SK-N-SH (cell line): ENCODE results near the gene C1orf174. TPM values are rescaled to one million over a fixed set of nuclear protein-coding genes. Genes with fewer than 3 reads are reported as not detected.

Experiments used
- CTCF ChIA-PET: fragments of 300-600, 350-600 bp; formaldehyde crosslinking; extraction: SDS; loops from one replicate; lab custom pipeline; 2021; lab: Yijun Ruan, JAX
- POLR2A ChIA-PET: fragments of 350-600 bp; sonication (Branson Sonifier 250); formaldehyde crosslinking; extraction: SDS; loops from one replicate; lab custom pipeline; 2020; ENCODE audit warnings: antibody characterized with exemption, inconsistent platforms; lab: Yijun Ruan, JAX
- DNase-seq: peaks from one replicate; pipeline ENCODE4 v3.0.0; 2012
- H2AFZ ChIP-seq: fragments of 200-600 bp; sonication (generic); 2 replicates; pipeline ENCODE4 v1.8.1; 2016; ENCODE audit warnings: antibody characterized with exemption, mild to moderate bottlenecking, low read depth
- H3F3A ChIP-seq: fragments of 200-600 bp; sonication (generic); replicated peaks from 2 replicates; pipeline ENCODE3; 2016; ENCODE audit warnings: antibody characterized with exemption, mild to moderate bottlenecking; ENCODE audit not compliant: insufficient read depth
- H3K27ac ChIP-seq, 2 experiments: fragments of 200-500 bp in 1 of 2; fragments of 200-600 bp in 1 of 2; sonication (Bioruptor generic) in 1 of 2; sonication (generic), shearing (Covaris generic) in 1 of 2; 2 replicates each; pipeline versions ENCODE4 v1.5.1 to v1.6.1; 2014 to 2016; ENCODE audit warnings: low read depth in 2 of 2, inconsistent platforms in 1 of 2, low read length in 1 of 2, mild to moderate bottlenecking in 1 of 2, mixed read lengths in 1 of 2
- H3K27me3 ChIP-seq: fragments of 200-600 bp; sonication (generic), shearing (Covaris generic); 2 replicates; pipeline ENCODE4 v1.6.1; 2016; ENCODE audit warnings: mixed run types; ENCODE audit not compliant: insufficient read depth
- H3K36me3 ChIP-seq, 2 experiments: fragments of 200-500 bp in 1 of 2; fragments of 200-600 bp in 1 of 2; sonication (Bioruptor generic) in 1 of 2; sonication (generic) in 1 of 2; replicated peaks in 1 of 2; 2 replicates each; pipeline versions ENCODE3 to v1.5.1; 2014 to 2016; ENCODE audit warnings: low read length in 1 of 2, mild to moderate bottlenecking in 1 of 2; ENCODE audit not compliant: insufficient read depth in 2 of 2, control insufficient read depth in 1 of 2
- H3K4me1 ChIP-seq, 2 experiments: fragments of 200-500 bp in 1 of 2; fragments of 200-600 bp in 1 of 2; sonication (Bioruptor generic) in 1 of 2; sonication (generic), shearing (Covaris generic) in 1 of 2; 2 replicates each; pipeline versions ENCODE4 v1.5.1 to v1.6.1; 2014 to 2016; ENCODE audit warnings: low read depth in 1 of 2, low read length in 1 of 2, mixed run types in 1 of 2; ENCODE audit not compliant: insufficient read depth in 2 of 2, control insufficient read depth in 1 of 2
- H3K4me2 ChIP-seq: fragments of 200-600 bp; sonication (generic), shearing (Covaris generic); 2 replicates; pipeline ENCODE4 v1.6.1; 2017; ENCODE audit warnings: mixed run types
- H3K4me3 ChIP-seq, 2 experiments: fragments of 200-500 bp in 1 of 2; fragments of 200-600 bp in 1 of 2; sonication (Bioruptor generic) in 1 of 2; sonication (generic), shearing (Covaris generic) in 1 of 2; 2 replicates each; pipeline versions ENCODE4 v1.5.1 to v1.8.1; 2014 to 2016; ENCODE audit warnings: low read depth in 2 of 2, inconsistent platforms in 1 of 2, low read length in 1 of 2, mild to moderate bottlenecking in 1 of 2, mixed read lengths in 1 of 2, moderate library complexity in 1 of 2
- H3K79me2 ChIP-seq: fragments of 200-600 bp; sonication (generic); 2 replicates; pipeline ENCODE4 v1.8.1; 2017; ENCODE audit warnings: mild to moderate bottlenecking; ENCODE audit not compliant: insufficient read depth
- H3K9ac ChIP-seq: fragments of 200-600 bp; sonication (generic); 2 replicates; pipeline ENCODE4 v1.6.1; 2017; ENCODE audit warnings: mixed run types
- H3K9me2 ChIP-seq: fragments of 200-600 bp; sonication (generic); 2 replicates; pipeline ENCODE4 v1.6.1; 2017; ENCODE audit warnings: mixed run types
- H3K9me3 ChIP-seq: fragments of 200-600 bp; sonication (generic); 2 replicates; pipeline ENCODE4 v1.6.1; 2017; ENCODE audit warnings: mixed run types, mild to moderate bottlenecking, moderate library complexity
- H4K20me1 ChIP-seq: fragments of 200-600 bp; sonication (generic); 2 replicates; pipeline ENCODE4 v1.6.1; 2017; ENCODE audit warnings: mild to moderate bottlenecking, mixed run types; ENCODE audit not compliant: insufficient read depth
- CTCF ChIP-seq: fragments of 200-600 bp; sonication (generic); IDR thresholded peaks from 2 replicates; pipeline ENCODE4 v1.6.1; 2017; ENCODE audit warnings: antibody characterized with exemption, mild to moderate bottlenecking, moderate library complexity
- ELF1 ChIP-seq: IDR thresholded peaks from 2 replicates; pipeline ENCODE4 v1.4.0; 2012
- JUND ChIP-seq: IDR thresholded peaks from 2 replicates; pipeline ENCODE4 v1.4.0; 2012
- MAX ChIP-seq: IDR thresholded peaks from 2 replicates; pipeline ENCODE4 v1.4.0; 2012; ENCODE audit warnings: low read depth
- NRF1 ChIP-seq: IDR thresholded peaks from 2 replicates; pipeline ENCODE4 v1.6.1; 2012; ENCODE audit warnings: low read depth, mild to moderate bottlenecking, low read length
- PBX3 ChIP-seq: IDR thresholded peaks from 2 replicates; pipeline ENCODE4; 2012
- POLR2AphosphoS5 ChIP-seq: IDR thresholded peaks from 2 replicates; pipeline ENCODE4 v1.6.1; 2012; ENCODE audit warnings: low read depth, low read length
- RAD21 ChIP-seq: IDR thresholded peaks from 2 replicates; pipeline ENCODE4 v1.6.1; 2012; ENCODE audit warnings: mild to moderate bottlenecking, low read length
- RXRA ChIP-seq: IDR thresholded peaks from 2 replicates; pipeline ENCODE4 v1.4.0; 2012; ENCODE audit warnings: low read depth, mild to moderate bottlenecking, borderline replicate concordance
- SIN3A ChIP-seq: IDR thresholded peaks from 2 replicates; pipeline ENCODE4 v1.6.1; 2012; ENCODE audit warnings: low read depth, mild to moderate bottlenecking, low read length, moderate library complexity, borderline replicate concordance
- WGBS: methylation state at CpG from one replicate; pipeline ENCODE4 v1.1.6; 2017; ENCODE audit warnings: low lambda C conversion rate; 5-methylcytosine and 5-hydroxymethylcytosine counted together
- polyA plus RNA-seq, 3 experiments: library from polyadenylated mRNA; depleted of rRNA; stranded (reverse); fragments of >200 nt; gene quantifications; 2 replicates each; pipeline ENCODE4 v1.2.3, GENCODE V29; 2012
- TF ChIP-seq, protein P1 (sequence below): IDR thresholded peaks from 2 replicates; pipeline ENCODE4 v1.6.1; 2012; ENCODE audit warnings: mild to moderate bottlenecking, low read depth, low read length, moderate library complexity
- TF ChIP-seq, protein P2 (sequence below): IDR thresholded peaks from 2 replicates; pipeline ENCODE4 v1.4.0; 2012; ENCODE audit warnings: low read depth, borderline replicate concordance

The C1orf174 gene
- polyA plus RNA-seq, 1 of the 3 experiments (the other 2 are of a cell fraction): 21.4 TPM

DNA sequence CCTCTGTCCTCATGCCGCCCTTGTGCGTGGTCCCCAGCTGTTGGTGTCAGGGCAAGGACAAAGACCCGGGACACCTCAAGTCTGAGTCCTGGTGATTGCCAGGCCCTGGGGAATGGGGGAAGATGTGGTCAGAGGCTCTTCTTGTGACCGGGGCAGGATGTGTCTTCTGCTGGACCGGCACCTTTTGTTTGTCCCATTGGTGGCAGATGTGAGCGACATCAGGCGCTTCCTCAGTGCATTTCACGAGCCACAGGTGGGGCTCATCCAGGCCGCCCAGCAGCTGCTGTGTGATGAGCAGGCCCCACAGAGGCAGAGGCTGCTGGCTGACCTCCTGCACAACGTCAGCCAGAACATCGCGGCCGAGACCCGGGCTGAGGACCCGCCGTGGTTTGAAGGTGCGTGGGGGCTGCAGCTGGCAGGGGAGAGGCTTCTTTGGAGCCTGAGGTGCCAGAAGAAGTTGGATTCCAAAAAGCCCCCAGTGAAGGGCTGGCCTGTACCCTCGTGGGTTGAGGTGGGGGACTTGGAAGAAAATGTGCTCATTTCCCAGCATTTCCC lies 34.4 kb downstream of the C1orf174 start:
- no peak overlapping the region for H3K4me3 ChIP-seq
- H3K79me2 ChIP-seq: no peaks in the 10 kb centered on the region
- H3K36me3 ChIP-seq: peaks cover 0 to 2% of the 10 kb centered on the region in 2 experiments
- H3K9ac ChIP-seq: no peak overlapping the region
- no peaks in the 10 kb centered on the region for H3K27me3 ChIP-seq
- no peak for DNase-seq
- H2AFZ ChIP-seq: no peak overlapping the region
- no peaks in the 10 kb centered on the region for H3K9me2 ChIP-seq
- H4K20me1 ChIP-seq: no peaks in the 10 kb centered on the region
- CTCF ChIA-PET: no interaction called here
- H3K27ac ChIP-seq: no peak overlapping the region
- TF ChIP-seq RAD21 (no peak), MAX (no peak), RXRA (no peak), POLR2AphosphoS5 (no peak), SIN3A (no peak), JUND (no peak), PBX3 (no peak), ELF1 (no peak), CTCF (no peak), NRF1 (no peak)
- TF ChIP-seq, protein P1, sequence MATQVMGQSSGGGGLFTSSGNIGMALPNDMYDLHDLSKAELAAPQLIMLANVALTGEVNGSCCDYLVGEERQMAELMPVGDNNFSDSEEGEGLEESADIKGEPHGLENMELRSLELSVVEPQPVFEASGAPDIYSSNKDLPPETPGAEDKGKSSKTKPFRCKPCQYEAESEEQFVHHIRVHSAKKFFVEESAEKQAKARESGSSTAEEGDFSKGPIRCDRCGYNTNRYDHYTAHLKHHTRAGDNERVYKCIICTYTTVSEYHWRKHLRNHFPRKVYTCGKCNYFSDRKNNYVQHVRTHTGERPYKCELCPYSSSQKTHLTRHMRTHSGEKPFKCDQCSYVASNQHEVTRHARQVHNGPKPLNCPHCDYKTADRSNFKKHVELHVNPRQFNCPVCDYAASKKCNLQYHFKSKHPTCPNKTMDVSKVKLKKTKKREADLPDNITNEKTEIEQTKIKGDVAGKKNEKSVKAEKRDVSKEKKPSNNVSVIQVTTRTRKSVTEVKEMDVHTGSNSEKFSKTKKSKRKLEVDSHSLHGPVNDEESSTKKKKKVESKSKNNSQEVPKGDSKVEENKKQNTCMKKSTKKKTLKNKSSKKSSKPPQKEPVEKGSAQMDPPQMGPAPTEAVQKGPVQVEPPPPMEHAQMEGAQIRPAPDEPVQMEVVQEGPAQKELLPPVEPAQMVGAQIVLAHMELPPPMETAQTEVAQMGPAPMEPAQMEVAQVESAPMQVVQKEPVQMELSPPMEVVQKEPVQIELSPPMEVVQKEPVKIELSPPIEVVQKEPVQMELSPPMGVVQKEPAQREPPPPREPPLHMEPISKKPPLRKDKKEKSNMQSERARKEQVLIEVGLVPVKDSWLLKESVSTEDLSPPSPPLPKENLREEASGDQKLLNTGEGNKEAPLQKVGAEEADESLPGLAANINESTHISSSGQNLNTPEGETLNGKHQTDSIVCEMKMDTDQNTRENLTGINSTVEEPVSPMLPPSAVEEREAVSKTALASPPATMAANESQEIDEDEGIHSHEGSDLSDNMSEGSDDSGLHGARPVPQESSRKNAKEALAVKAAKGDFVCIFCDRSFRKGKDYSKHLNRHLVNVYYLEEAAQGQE: no peak
- TF ChIP-seq, protein P2, sequence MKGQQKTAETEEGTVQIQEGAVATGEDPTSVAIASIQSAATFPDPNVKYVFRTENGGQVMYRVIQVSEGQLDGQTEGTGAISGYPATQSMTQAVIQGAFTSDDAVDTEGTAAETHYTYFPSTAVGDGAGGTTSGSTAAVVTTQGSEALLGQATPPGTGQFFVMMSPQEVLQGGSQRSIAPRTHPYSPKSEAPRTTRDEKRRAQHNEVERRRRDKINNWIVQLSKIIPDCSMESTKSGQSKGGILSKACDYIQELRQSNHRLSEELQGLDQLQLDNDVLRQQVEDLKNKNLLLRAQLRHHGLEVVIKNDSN: no peak
- TF ChIP-seq, all 33 proteins: peak for 0
- H3K4me2 ChIP-seq: no peak overlapping the region
- 84% methylated on average over 11 of the region's 18 CpGs for WGBS
- H3F3A ChIP-seq: no peaks in the 10 kb centered on the region
- no peaks in the 10 kb centered on the region for H3K9me3 ChIP-seq
- POLR2A ChIA-PET: no interaction called here
- H3K4me1 ChIP-seq: no peaks in the 10 kb centered on the region
